ENCODE results near the gene ITIH4. TPM values are rescaled to one million over a fixed set of nuclear protein-coding genes. Genes with fewer than 3 reads are reported as not detected.

The ITIH4 gene
- total RNA-seq, 6 donors from 2014 or later: 9.9 to 102 (median 21.8) TPM

GRCh38 chr3:52834871-52835501 lies 4.5 kb upstream of the ITIH4 start, which contains the start of gene MUSTN1:
MUSTN1 (minus strand) TSS chr3:52835019; CDS start chr3:52834948, 71 bp downstream.
- no peak for ATAC-seq (ENCODE audit: low FRiP score in 2 of 2)

DNA sequence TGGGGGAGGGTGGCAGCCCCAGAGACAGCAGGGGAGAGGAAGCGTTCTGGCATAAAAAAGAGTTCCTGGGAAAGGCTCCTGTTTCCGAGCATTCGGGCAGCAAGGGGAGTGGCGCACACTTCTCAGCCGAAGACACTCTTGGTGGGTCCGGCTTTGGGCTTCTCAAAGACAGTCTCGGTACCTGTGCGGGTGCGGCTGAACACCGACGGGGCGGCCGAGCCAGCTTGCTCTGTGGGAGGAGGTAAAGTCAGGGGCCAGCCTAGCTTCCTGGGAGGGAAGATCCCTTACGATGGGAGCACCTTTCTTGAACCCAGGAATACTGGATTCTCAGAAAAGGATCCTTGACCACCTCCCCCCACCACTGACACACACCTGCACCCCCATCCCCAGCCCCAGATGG lies 2.7 kb upstream of the ITIH4 start:
- ATAC-seq (ENCODE audit: low FRiP score in 2 of 2) (no peak), DNase-seq (peak in 1 of 2 donors; percentile 66)
- Histone ChIP-seq H3K36me3 (peaks cover 0 to 20% (median 8%) of the 10 kb centered on the region in 4 donors), H3K4me1 (peaks cover 0 to 6% (median 3%) of the 10 kb centered on the region in 4 donors), H3K9me3 (no peaks in the 10 kb centered on the region), H3K4me3 (no peak overlapping the region), H3K27ac (no peak overlapping the region), H3K27me3 (no peaks in the 10 kb centered on the region)
- no peak for TF ChIP-seq EP300 (IDR thresholded peaks at IDR 0.05)
- TF ChIP-seq POLR2A (IDR thresholded peaks at IDR 0.05): no peak
- TF ChIP-seq POLR2AphosphoS5 (IDR thresholded peaks at IDR 0.05): no peak
- TF ChIP-seq CTCF (IDR thresholded peaks at IDR 0.05): no peak
- whole genome bisulfite sequencing, 2 donors: 94 to 96% methylated on average over 13 to 14 of the region's 14 CpGs

More at GRCh38 chr3:52834871-52835501, 4.5 kb upstream of the ITIH4 start, which contains the start of gene MUSTN1:
- Histone ChIP-seq H3K4me1 (peaks cover 0 to 6% (median 3%) of the 10 kb centered on the region in 4 donors), H3K27ac (peak within 1 kb of the TSS in 2 of 4 donors; percentile 3 to 33), H3K36me3 (peaks cover 0 to 37% (median 15%) of the 10 kb centered on the region in 4 donors), H3K9me3 (no peaks in the 10 kb centered on the region), H3K27me3 (no peaks in the 10 kb centered on the region), H3K4me3 (peak within 1 kb of the TSS in 1 of 4 donors; percentile 10)
- WGBS, 2 donors: 75 to 83% methylated on average over 6 to 11 of the region's 11 CpGs
- TF ChIP-seq POLR2A (IDR thresholded peaks at IDR 0.05) (no peak), EP300 (IDR thresholded peaks at IDR 0.05) (no peak), POLR2AphosphoS5 (IDR thresholded peaks at IDR 0.05) (no peak), CTCF (IDR thresholded peaks at IDR 0.05) (no peak)
- DNase-seq: no peak

DNA sequence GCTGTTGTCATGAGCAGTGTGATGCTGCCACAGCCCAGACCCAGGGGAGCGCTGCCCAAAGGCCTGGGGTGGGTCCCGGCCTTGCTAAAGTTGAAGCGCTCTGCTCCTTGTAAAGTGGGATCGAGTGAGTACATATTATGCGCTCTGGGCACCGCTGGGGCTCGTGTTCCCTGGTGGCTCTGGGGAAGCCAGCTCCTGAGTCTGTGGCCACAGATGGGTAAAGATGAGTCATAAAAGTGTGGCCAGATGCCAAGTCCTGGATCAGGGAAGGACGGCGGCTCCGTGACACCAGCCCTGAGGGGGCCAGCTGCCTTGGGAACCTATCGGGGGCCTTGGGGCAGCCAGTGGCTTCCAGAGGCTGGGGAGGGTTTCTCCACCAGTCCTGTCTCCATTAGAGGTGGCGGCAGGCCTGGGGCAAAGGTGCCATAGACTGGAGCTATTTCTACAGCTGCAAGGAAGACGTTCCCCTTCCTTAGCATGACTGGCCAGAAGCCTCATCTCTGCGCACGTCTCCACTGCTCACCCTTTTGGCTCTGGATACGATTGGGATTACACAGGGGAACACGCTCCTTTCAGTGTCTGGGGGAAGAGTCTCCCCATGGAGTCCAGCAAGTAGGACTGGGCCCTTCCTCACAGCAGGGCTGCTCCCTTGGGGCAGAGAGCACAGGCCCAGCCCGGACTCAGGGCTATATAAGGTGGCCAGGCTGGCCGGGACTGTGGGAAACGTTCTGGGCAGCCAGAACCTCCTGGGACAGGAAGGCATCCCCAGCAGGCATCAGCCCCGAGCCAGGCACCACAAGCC lies 1.2 kb upstream of the ITIH4 start:
- DNase-seq (peak; percentile 41 to 62), ATAC-seq (ENCODE audit: low FRiP score in 2 of 2) (peak in 1 of 2 donors; percentile 47)
- TF ChIP-seq EP300 (IDR thresholded peaks at IDR 0.05) (no peak), POLR2AphosphoS5 (IDR thresholded peaks at IDR 0.05) (no peak), CTCF (IDR thresholded peaks at IDR 0.05) (no peak), POLR2A (IDR thresholded peaks at IDR 0.05) (no peak)
- H3K27me3 ChIP-seq: no peaks in the 10 kb centered on the region
- no peak overlapping the region for H3K4me3 ChIP-seq
- H3K4me1 ChIP-seq: peaks cover 0 to 6% (median 3%) of the 10 kb centered on the region in 4 donors
- no peaks in the 10 kb centered on the region for H3K9me3 ChIP-seq
- peak overlapping the region in 2 of 4 donors; percentile 39 to 48 for H3K27ac ChIP-seq
- WGBS, 2 donors: 67 to 71% methylated on average over 9 to 18 of the region's 21 CpGs
- peaks cover 0 to 12% (median 5%) of the 10 kb centered on the region in 4 donors for H3K36me3 ChIP-seq

DNA sequence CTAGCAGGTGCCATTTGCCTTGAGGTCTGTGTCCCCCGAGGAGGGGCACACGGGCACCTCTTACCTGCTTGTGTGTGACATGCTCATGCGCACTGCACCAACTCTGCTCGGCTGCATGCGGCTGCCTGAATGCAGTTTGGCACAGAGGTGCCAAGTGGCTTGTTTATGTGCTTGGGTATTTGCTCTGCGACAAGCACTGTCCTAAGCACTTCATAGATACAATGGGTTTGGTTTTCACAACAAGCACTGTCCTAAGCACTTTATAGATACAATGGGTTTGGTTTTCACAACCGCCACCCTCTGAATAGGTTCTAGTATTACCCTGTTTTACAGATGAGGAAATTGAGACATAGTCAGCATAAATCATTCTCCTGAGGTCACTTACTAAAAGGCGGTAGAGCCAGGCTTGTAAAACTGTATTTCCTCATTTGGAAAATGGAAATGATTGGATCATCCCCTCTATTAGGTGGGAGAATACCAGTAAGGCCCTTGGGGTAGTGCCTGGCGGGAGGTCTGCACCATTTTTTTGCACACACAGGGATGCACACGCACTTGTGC lies 487 bp downstream of the ITIH4 start:
- no peak for ATAC-seq (ENCODE audit: low FRiP score in 2 of 2)
- TF ChIP-seq EP300 (IDR thresholded peaks at IDR 0.05): no peak
- TF ChIP-seq POLR2AphosphoS5 (IDR thresholded peaks at IDR 0.05): no peak
- TF ChIP-seq CTCF (IDR thresholded peaks at IDR 0.05): no peak
- no peak for TF ChIP-seq POLR2A (IDR thresholded peaks at IDR 0.05)
- WGBS, 2 donors: 86 to 93% methylated on average over 7 to 10 of the region's 10 CpGs

More for the DNA sequence above, 487 bp downstream of the ITIH4 start:
- Histone ChIP-seq H3K27ac (no peak overlapping the region), H3K36me3 (peaks cover 0 to 3% (median under 1%) of the 10 kb centered on the region in 4 donors), H3K4me3 (no peak overlapping the region), H3K27me3 (no peaks in the 10 kb centered on the region), H3K4me1 (peaks cover 0 to 5% (median 1%) of the 10 kb centered on the region in 4 donors), H3K9me3 (no peaks in the 10 kb centered on the region)
- DNase-seq: no peak

Measured in upper lobe of left lung (tissue), 6 donors.